Parathyroid adenoma (tissue), 2 donors: ENCODE results near the gene CCDC92.

ENCODE experiments used
- H2AFZ ChIP-seq: fragments of 300-600 bp; sonication (generic); one replicate; pipeline ENCODE4 v1.7.0; 2017; ENCODE audit warnings: antibody characterized with exemption, mild to moderate bottlenecking
- H3K27ac ChIP-seq: fragments of 300-600 bp; sonication (generic); one replicate; pipeline ENCODE4 v1.7.0; 2017
- H3K27me3 ChIP-seq: fragments of 300-600 bp; sonication (generic); one replicate; pipeline ENCODE4 v1.7.0; 2017; ENCODE audit warnings: low read length; ENCODE audit not compliant: control insufficient read depth, insufficient read depth
- H3K36me3 ChIP-seq: fragments of 300-600 bp; sonication (generic); one replicate; pipeline ENCODE4 v1.7.0; 2017; ENCODE audit warnings: low read length; ENCODE audit not compliant: control insufficient read depth, insufficient read depth
- H3K4me1 ChIP-seq: fragments of 300-600 bp; sonication (generic); one replicate; pipeline ENCODE4 v1.7.0; 2017; ENCODE audit warnings: control low read depth
- H3K4me2 ChIP-seq: fragments of 300-600 bp; sonication (generic); one replicate; pipeline ENCODE4 v1.7.0; 2017; ENCODE audit warnings: low read length
- H3K4me3 ChIP-seq: fragments of 300-600 bp; sonication (generic); one replicate; pipeline ENCODE4 v1.7.0; 2017; ENCODE audit warnings: low read depth, low read length
- H3K79me2 ChIP-seq: fragments of 300-600 bp; sonication (generic); one replicate; pipeline ENCODE4 v1.7.0; 2017; ENCODE audit warnings: control low read depth
- H3K9ac ChIP-seq: fragments of 300-600 bp; sonication (generic); one replicate; pipeline ENCODE4 v1.7.0; 2017; ENCODE audit warnings: mild to moderate bottlenecking
- H3K9me3 ChIP-seq: fragments of 300-600 bp; sonication (generic); one replicate; pipeline ENCODE4 v1.7.0; 2017; ENCODE audit warnings: low read length; ENCODE audit not compliant: control insufficient read depth
- TF ChIP-seq, protein P1 (sequence below): fragments of 300-600 bp; sonication (generic); IDR thresholded peaks from one replicate; pipeline ENCODE4 v1.7.0; 2017; ENCODE audit warnings: antibody characterized with exemption, mild to moderate bottlenecking
- donor health status: primary hyperparathyroidism.

The CCDC92 gene

DNA sequence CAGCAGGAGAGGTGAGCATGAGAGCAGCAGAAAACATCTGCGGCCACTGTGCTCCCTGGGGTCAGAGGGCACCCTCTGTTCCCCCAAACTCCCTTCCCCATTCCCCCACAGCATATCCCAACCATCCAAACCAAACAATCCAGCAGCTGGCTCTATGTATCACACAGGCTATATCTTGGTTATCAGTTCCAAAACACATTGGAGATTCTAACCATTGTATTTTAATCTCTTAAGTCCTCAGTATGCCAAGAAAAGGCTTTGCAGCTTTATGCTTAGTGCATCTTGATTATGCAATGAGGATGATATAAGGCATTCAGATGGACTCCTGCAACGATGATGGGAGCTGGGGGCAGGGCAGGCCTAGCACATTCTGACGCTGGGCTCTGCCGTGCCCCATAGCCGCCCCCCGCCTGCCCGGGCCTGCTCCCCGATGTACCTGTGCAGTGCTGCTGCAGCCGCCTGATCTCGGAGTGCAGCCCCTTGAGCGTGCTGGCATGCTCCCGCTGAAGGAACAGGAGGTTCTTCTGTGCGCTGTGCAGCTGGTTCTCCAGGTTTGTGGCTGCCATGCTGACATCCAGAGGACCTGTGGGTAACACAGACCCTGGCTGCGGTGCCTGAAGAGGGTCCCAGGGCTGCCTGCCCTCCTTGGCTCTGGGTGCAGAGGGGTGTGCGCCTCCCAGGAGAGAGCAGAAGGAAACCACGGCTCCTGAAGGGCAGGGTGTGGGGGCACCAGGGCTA lies 29.6 kb downstream of the CCDC92 start:
- Histone ChIP-seq H3K4me3 (no peak overlapping the region), H3K36me3 (no peaks in the 10 kb centered on the region), H3K27me3 (no peaks in the 10 kb centered on the region), H3K9ac (no peak overlapping the region), H3K79me2 (peaks cover 8% of the 10 kb centered on the region), H3K27ac (no peak overlapping the region), H2AFZ (no peak overlapping the region), H3K4me2 (no peak overlapping the region), H3K4me1 (no peaks in the 10 kb centered on the region), H3K9me3 (no peaks in the 10 kb centered on the region)
- TF ChIP-seq, protein P1, sequence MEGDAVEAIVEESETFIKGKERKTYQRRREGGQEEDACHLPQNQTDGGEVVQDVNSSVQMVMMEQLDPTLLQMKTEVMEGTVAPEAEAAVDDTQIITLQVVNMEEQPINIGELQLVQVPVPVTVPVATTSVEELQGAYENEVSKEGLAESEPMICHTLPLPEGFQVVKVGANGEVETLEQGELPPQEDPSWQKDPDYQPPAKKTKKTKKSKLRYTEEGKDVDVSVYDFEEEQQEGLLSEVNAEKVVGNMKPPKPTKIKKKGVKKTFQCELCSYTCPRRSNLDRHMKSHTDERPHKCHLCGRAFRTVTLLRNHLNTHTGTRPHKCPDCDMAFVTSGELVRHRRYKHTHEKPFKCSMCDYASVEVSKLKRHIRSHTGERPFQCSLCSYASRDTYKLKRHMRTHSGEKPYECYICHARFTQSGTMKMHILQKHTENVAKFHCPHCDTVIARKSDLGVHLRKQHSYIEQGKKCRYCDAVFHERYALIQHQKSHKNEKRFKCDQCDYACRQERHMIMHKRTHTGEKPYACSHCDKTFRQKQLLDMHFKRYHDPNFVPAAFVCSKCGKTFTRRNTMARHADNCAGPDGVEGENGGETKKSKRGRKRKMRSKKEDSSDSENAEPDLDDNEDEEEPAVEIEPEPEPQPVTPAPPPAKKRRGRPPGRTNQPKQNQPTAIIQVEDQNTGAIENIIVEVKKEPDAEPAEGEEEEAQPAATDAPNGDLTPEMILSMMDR = no peak

DNA sequence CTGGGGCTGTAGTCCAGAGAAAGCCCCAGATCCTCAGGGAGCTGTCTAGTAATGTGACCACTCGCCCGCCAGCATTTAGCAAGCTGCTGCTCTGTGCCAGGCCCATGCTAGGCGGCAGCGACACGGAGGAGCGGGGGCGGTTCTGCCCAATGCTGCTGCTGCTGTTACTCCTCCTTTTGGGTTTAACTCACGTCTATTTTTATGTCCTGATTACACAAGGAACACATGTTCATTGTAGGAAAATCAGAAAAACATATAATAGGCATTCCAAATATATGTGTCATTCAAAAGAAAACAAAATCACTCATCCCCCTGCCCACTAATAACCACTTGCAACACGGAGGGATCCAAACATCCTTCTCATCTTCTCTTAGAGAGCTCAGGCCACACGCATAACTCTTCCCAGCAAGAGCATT lies 30.4 kb downstream of the CCDC92 start:
- Histone ChIP-seq H3K4me2 (no peak overlapping the region), H3K79me2 (peaks cover 2% of the 10 kb centered on the region), H3K4me1 (no peaks in the 10 kb centered on the region), H3K27ac (no peak overlapping the region), H3K9me3 (no peaks in the 10 kb centered on the region), H2AFZ (no peak overlapping the region), H3K9ac (no peak overlapping the region), H3K27me3 (no peaks in the 10 kb centered on the region), H3K36me3 (no peaks in the 10 kb centered on the region), H3K4me3 (no peak overlapping the region)
- TF ChIP-seq, protein P1 = no peak

DNA sequence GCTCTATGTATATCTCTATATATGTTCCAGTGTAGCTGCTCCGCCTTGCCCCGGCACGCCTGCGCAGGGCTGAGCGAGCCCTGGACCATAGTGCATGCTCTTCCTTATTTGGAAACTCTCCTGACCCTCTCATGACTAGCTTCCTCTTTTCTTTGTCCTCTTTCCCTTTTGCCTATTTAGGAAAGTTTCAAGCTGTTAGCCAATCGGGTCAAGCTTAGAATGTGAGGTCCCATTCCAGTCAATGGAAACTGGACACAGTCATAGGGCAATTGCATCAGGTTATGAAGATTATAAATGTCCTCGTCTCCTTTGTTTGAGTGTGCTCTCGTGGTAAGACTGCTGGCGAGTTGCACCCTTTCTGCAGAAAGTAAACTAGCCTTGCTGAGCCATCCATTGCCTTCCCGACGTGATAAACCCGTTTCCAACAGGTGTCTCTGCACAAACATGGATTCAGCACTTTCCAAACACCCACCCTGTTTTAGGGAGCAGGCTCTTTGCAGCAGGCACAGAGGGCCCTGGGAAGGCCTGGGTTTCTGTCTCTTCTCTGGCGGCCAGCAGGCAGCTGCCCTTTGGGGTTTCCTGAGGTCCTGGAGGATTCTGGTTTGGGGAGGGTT lies 30.9 kb downstream of the CCDC92 start:
- TF ChIP-seq, protein P1 = no peak
- Histone ChIP-seq H3K36me3 (no peaks in the 10 kb centered on the region), H3K27me3 (no peaks in the 10 kb centered on the region), H3K27ac (no peak overlapping the region), H2AFZ (no peak overlapping the region), H3K4me3 (no peak overlapping the region), H3K79me2 (no peaks in the 10 kb centered on the region), H3K9me3 (no peaks in the 10 kb centered on the region), H3K9ac (no peak overlapping the region), H3K4me1 (no peaks in the 10 kb centered on the region), H3K4me2 (no peak overlapping the region)

DNA sequence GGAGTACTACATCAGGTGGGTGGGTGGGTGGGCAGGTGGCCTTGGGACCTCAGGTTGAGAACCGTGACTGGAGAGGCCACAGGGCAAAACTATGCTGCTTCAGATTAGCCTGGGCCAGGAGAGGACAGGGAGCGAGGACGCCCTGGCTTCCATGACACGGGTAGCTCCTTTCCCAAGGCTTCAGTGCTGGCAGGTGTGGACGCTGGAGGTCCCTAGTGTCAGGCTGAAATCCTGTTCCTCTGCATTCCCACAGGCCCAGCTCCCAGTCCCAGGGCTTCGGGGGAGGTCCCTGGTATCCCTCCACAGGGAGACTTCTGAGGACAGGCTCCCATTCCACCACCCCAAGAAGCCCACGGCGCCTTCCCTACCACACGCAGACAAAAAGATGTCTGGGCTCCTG lies 31.6 kb downstream of the CCDC92 start:
- no peak overlapping the region for H3K9ac ChIP-seq
- H3K4me1 ChIP-seq = no peaks in the 10 kb centered on the region
- H3K36me3 ChIP-seq = no peaks in the 10 kb centered on the region
- no peaks in the 10 kb centered on the region for H3K79me2 ChIP-seq
- no peak overlapping the region for H3K4me3 ChIP-seq
- no peak overlapping the region for H3K4me2 ChIP-seq
- TF ChIP-seq, protein P1 = no peak
- H3K27ac ChIP-seq = no peak overlapping the region
- H3K27me3 ChIP-seq = no peaks in the 10 kb centered on the region
- no peak overlapping the region for H2AFZ ChIP-seq
- no peaks in the 10 kb centered on the region for H3K9me3 ChIP-seq

DNA sequence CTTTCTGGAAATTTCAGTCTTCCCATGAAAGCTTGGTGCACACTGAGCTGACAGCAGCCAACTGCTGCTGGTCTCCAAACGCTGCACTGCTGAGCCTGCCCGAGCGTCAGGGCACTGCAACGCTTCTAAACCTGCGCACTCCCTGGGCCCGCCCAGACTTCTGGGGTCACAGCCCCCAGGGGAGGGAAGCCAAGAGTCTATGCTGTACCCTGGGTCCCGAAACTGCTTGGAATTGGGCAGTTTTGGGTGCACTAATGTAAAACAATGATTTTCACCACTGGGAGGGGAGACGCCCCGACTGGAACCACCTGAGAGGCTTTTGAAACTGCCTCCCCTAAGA lies 32.0 kb downstream of the CCDC92 start:
- H3K27me3 ChIP-seq = no peaks in the 10 kb centered on the region
- no peaks in the 10 kb centered on the region for H3K9me3 ChIP-seq
- no peak overlapping the region for H2AFZ ChIP-seq
- H3K4me2 ChIP-seq = no peak overlapping the region
- H3K27ac ChIP-seq = no peak overlapping the region
- no peak overlapping the region for H3K4me3 ChIP-seq
- no peaks in the 10 kb centered on the region for H3K79me2 ChIP-seq
- H3K36me3 ChIP-seq = no peaks in the 10 kb centered on the region
- no peaks in the 10 kb centered on the region for H3K4me1 ChIP-seq
- H3K9ac ChIP-seq = no peak overlapping the region
- TF ChIP-seq, protein P1 = no peak
